Fibroblast of skin of right biceps (primary cell): Measurements from ENCODE around the gene ACAD9.

ENCODE experiments used
- DNase-seq: peaks from one replicate; pipeline ENCODE4 v3.0.0-alpha.2; 2013

ACAD9 gene

DNA sequence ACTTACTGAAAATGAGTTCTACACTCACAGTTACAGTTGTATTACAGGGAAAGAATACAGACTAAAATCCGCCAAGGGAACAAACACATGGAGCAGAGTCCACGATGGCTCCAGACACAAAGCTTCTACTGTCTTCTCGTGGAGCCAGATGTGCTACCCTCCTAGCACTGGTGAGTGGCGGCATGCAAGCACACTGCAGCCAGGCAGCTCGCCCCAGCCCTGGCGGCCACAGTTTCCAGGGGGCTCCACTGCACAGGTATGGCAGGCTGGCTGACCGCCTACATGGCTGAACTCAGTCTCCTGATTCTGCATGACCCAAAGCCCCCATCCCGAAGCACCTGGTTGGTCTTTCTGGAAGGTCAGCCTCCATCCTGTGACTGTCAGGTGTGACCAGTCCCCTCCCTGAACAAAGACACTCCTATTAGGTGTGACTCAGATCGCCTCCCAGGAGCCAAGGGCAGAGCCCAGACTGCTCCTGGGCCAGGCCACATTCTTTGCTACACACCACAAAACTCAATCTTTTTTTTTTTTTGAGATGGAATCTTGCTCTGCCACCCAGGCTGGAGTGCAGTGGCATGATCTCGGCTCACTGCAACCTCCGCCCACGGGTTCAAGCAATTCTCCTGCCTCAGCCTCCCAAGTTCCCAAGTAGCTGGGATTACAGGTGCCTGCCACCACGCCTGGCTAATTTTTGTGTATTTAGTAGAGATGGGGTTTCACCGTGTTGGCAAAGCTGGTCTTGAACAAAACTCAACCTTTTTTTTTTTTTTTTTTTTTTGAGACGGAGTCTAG lies 62.9 kb downstream of the ACAD9 start:
- no peak for DNase-seq

DNA sequence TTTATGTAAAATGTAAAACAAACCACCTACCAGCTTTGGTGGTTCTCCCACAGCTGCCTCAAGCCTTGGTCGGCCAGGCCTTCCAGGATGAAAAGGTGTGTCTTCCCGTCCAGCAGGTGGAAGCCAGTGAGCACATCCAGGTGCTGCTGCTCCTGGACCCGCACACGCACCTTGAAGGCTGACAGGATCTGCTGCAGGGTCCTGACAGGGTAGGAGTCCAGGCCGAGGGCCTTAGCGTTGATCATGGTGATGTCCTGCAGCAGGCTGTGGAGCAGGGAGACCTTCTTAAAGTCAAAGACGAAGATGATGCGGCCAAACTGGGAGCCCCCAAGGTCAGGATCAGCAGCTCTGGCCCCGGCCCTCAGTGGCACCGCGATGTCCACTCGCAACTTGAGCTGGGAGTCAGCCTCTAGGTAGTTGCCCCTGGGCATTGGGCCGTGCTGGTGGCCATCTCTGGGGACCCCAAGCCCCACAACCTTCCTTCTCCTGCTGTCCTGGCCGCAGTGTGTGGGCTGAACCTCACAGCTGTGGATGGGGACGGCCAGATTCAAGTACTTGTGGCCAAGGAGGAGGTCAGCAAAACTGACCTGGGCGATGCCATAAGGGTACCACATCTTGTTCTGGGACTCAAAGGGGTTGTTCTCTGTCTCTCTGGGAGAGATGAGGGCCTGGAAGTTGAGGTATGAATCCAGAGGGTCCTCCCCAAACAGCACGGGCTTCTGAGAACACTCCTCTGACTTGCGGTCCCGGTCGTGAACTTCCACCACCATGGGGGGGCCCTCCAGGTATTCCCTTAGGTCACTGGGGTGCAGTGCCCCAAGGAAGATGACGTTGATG lies 65.8 kb downstream of the ACAD9 start:
- DNase-seq, result no peak

- no peak for DNase-seq
Measured at GRCh38 chr3:128945878-128946175, 66.4 kb downstream of the ACAD9 start.

DNA sequence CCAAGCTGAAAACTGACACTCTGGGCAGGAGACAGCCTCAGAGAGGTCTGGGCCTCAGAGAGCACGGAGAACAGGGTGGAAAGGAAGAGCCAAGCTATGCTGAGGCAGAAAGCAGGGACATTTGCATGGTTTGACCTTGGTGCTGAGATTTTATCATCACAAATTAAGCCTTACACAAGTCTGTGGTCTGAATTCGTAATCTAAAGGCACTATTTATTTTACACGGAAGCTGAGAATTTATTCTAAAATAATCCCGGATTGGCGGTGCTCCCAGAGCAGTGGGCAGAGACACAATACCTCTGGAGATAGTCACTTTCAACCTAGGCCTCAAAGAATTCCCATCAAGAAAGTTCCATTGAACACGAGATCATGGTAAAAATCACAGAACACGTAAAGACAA lies 67.0 kb downstream of the ACAD9 start:
- peak; percentile 36 for DNase-seq

DNA sequence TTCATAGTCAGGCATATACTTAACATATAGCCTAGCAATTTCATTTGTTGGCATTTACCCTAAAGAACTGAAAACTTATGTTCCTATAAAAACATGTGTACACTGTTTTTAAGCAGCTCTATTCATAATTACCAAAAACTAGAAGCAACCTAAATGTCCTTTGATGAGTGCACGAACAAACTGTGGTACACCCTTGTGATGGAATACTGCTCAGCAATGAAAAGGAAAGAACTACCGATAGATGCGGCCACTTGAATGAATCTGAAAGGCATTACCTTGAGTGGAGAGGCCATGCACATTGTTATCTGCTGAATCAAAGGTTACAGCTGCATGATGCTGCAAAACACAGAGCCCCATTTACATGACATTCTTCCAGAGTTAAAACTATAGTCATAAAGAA lies 69.7 kb downstream of the ACAD9 start:
- DNase-seq, result no peak

DNA sequence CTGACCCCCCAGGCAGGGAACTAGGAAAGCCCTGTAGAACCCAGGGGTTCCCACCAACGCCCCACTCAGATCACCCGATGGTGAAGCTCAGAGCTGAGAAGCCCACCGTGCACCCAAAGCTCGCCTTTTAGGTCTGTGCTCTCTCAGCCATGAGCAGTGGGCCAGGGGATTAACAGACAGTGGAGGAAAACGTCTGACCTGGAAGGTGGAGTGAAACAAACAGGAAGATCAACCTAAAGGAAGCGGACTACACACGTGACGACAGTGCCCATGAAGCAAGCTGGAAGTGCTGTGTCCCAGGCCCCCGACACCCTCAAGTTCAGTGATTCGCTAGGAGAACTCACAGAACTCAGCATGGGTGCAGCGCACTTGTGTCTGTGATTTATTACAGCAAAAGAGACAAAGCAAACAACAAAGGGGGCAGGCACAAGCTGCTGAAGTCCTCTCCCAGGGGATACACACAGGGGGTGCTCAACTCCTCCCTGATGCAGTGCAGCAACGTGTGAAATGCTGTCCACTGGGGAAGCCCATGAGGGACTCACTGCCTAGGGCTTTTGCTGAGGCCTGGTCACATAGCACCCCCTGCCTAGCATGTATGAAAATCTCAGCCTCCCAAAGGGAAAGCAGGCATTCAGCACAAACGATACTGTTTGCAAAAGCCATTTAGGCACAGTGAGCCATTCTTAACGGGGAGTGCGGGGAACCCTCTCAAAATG lies 71.0 kb downstream of the ACAD9 start:
- DNase-seq, result peak; percentile 17

- no peak for DNase-seq
Measured at GRCh38 chr3:128956440-128956839, 77.0 kb downstream of the ACAD9 start.
